CD4-positive, CD25-positive, alpha-beta regulatory T cell (primary cell): Measurements from ENCODE around the gene SPSB2. TPM values are rescaled to one million over a fixed set of nuclear protein-coding genes. Genes with fewer than 3 reads are reported as not detected.

ENCODE experiments used
- ATAC-seq, 2 donors: fragments of 150-1000 bp; cut with Tn5 transposase; one replicate each; pipeline ENCODE4 v1.10.0; 2021; ENCODE audit warnings: low read depth in 2 of 2, moderate number of reproducible peaks in 2 of 2, moderate library complexity in 1 of 2
- DNase-seq, 3 donors: peaks; one replicate each; pipeline versions ENCODE4 v3.0.0 to v3.0.0-alpha.2; 2012 to 2022; ENCODE audit warnings: mixed read lengths in 1 of 3
- H3K27ac ChIP-seq: one replicate; pipeline ENCODE4 v1.7.0; 2013; ENCODE audit warnings: mild to moderate bottlenecking, low read length; ENCODE audit not compliant: insufficient read depth, poor library complexity, severe bottlenecking
- H3K27me3 ChIP-seq: one replicate; pipeline ENCODE4 v1.7.0; 2013; ENCODE audit warnings: low read length; ENCODE audit not compliant: control insufficient read depth, insufficient read depth
- H3K36me3 ChIP-seq: one replicate; pipeline ENCODE4 v1.7.0; 2013; ENCODE audit warnings: mild to moderate bottlenecking, low read length, moderate library complexity; ENCODE audit not compliant: control insufficient read depth, insufficient read depth
- H3K4me1 ChIP-seq: 2 replicates; pipeline ENCODE4 v1.7.0; 2013; ENCODE audit warnings: mild to moderate bottlenecking, low read length; ENCODE audit not compliant: insufficient read depth, control insufficient read depth, poor library complexity, severe bottlenecking
- H3K4me3 ChIP-seq: one replicate; pipeline ENCODE4 v1.7.0; 2013; ENCODE audit warnings: low read depth, mild to moderate bottlenecking, low read length, moderate library complexity
- H3K9me3 ChIP-seq, 2 experiments: 1 replicate in 1 of 2; 2 replicates in 1 of 2; pipeline ENCODE4 v1.7.0; 2013; ENCODE audit warnings: low read length in 2 of 2, mild to moderate bottlenecking in 1 of 2, moderate library complexity in 1 of 2; ENCODE audit not compliant: control insufficient read depth in 2 of 2
- H3K27ac Mint-ChIP-seq, 3 donors: one replicate each; pipeline ENCODE4 v1.8.0; 2020 to 2022; ENCODE audit warnings: mild to moderate bottlenecking in 3 of 3, mixed read lengths in 3 of 3, moderate library complexity in 2 of 3
- H3K27me3 Mint-ChIP-seq: one replicate; pipeline ENCODE4 v1.8.0; 2022; ENCODE audit warnings: mild to moderate bottlenecking, mixed read lengths
- H3K36me3 Mint-ChIP-seq: one replicate; pipeline ENCODE4 v1.8.0; 2020; ENCODE audit warnings: mixed read lengths
- H3K4me1 Mint-ChIP-seq, 4 donors: one replicate each; pipeline ENCODE4 v1.8.0; 2020 to 2022; ENCODE audit warnings: mixed read lengths in 4 of 4, mild to moderate bottlenecking in 1 of 4
- H3K4me3 Mint-ChIP-seq, 4 donors: one replicate each; pipeline ENCODE4 v1.8.0; 2020 to 2022; ENCODE audit warnings: mild to moderate bottlenecking in 4 of 4, mixed read lengths in 4 of 4, moderate library complexity in 3 of 4
- H3K9me3 Mint-ChIP-seq, 7 donors: one replicate each; pipeline ENCODE4 v1.8.0; 2020 to 2022; ENCODE audit warnings: mixed read lengths in 7 of 7, mild to moderate bottlenecking in 3 of 7, moderate library complexity in 2 of 7
- polyA plus RNA-seq, 4 donors: library from polyadenylated mRNA; unstranded; fragments of 300-500 nt; fragmentation: Illumina TruSeq; gene quantifications; one replicate each; pipeline ENCODE4 v1.2.3, GENCODE V29; 2021
- total RNA-seq: library from RNA; stranded (reverse); gene quantifications from one replicate; pipeline ENCODE4 v1.2.3, GENCODE V29; 2022

SPSB2 gene
- total and polyA plus RNA-seq, 5 donors from 2014 or later, result 8.0 to 19.2 (median 12.4) TPM

- Histone ChIP-seq H3K4me1 (no peaks in the 10 kb centered on the region), H3K27me3 (no peaks in the 10 kb centered on the region), H3K36me3 (peaks cover 78% of the 10 kb centered on the region), H3K9me3 (no peaks in the 10 kb centered on the region), H3K27ac (no peak overlapping the region), H3K4me3 (no peak overlapping the region)
- no peak overlapping the region for H3K27ac Mint-ChIP-seq
- peaks cover 0 to 7% (median under 1%) of the 10 kb centered on the region in 4 donors for H3K4me1 Mint-ChIP-seq
- H3K36me3 Mint-ChIP-seq, result peaks cover 31% of the 10 kb centered on the region
- no peaks in the 10 kb centered on the region for H3K27me3 Mint-ChIP-seq
- H3K9me3 Mint-ChIP-seq, result no peaks in the 10 kb centered on the region
- DNase-seq, result no peak
- H3K4me3 Mint-ChIP-seq, result no peak overlapping the region
- ATAC-seq, result no peak
These were observed 13.0 kb downstream of the SPSB2 start for GRCh38 chr12:6860116-6860515.

DNA sequence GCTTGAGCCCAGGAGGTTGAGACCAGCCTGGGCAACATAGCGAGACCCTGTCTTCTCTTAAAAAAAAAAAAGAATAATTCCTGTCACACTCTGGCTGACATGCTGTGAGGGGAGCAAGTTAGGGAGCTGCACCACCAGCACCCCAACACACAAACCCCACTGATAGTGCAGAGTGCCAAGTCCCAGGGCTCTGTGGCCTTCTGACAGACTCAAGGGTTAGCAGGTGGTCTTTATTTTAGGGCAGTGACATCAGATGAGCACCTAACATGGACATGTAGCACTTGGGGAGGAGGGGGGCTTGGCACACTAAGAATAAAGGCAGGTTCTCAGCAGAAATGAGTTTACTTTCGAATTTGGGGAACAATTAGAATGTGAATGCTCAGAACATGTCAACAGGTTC lies 14.3 kb downstream of the SPSB2 start:
- peaks cover 78% of the 10 kb centered on the region for H3K36me3 ChIP-seq
- H3K36me3 Mint-ChIP-seq, result peaks cover 33% of the 10 kb centered on the region
- ATAC-seq, result no peak
- H3K9me3 ChIP-seq, result no peaks in the 10 kb centered on the region
- H3K9me3 Mint-ChIP-seq, result no peaks in the 10 kb centered on the region
- peaks cover 0 to 14% (median 7%) of the 10 kb centered on the region in 4 donors for H3K4me1 Mint-ChIP-seq
- H3K27ac ChIP-seq, result no peak overlapping the region
- H3K4me1 ChIP-seq, result peaks cover 4% of the 10 kb centered on the region
- no peaks in the 10 kb centered on the region for H3K27me3 ChIP-seq
- no peaks in the 10 kb centered on the region for H3K27me3 Mint-ChIP-seq
- no peak overlapping the region for H3K27ac Mint-ChIP-seq
- no peak overlapping the region for H3K4me3 ChIP-seq
- DNase-seq, result no peak
- H3K4me3 Mint-ChIP-seq, result no peak overlapping the region

- H3K4me3 ChIP-seq, result no peak overlapping the region
- peaks cover 19% of the 10 kb centered on the region for H3K36me3 Mint-ChIP-seq
- no peak overlapping the region for H3K4me3 Mint-ChIP-seq
- DNase-seq, result no peak
- peaks cover 44% of the 10 kb centered on the region for H3K36me3 ChIP-seq
- no peaks in the 10 kb centered on the region for H3K9me3 Mint-ChIP-seq
- H3K27ac ChIP-seq, result no peak overlapping the region
- no peaks in the 10 kb centered on the region for H3K9me3 ChIP-seq
- no peak for ATAC-seq
- H3K27me3 Mint-ChIP-seq, result no peaks in the 10 kb centered on the region
- no peaks in the 10 kb centered on the region for H3K27me3 ChIP-seq
- H3K4me1 Mint-ChIP-seq, result peaks cover 0 to 34% (median 17%) of the 10 kb centered on the region in 4 donors
- H3K27ac Mint-ChIP-seq, result peak overlapping the region in 1 of 3 donors; percentile 29
- peaks cover 22% of the 10 kb centered on the region for H3K4me1 ChIP-seq
These were observed 17.8 kb downstream of the SPSB2 start for GRCh38 chr12:6855322-6855721.

- ATAC-seq, result no peak
- Mint-ChIP-seq H3K27ac (peak overlapping the region; percentile 84 to 100 (median 85)), H3K4me1 (peaks cover 0 to 39% (median 17%) of the 10 kb centered on the region in 4 donors), H3K9me3 (no peaks in the 10 kb centered on the region), H3K4me3 (peak overlapping the region in 3 of 4 donors; percentile 16 to 97 (median 18)), H3K36me3 (peaks cover 19% of the 10 kb centered on the region), H3K27me3 (no peaks in the 10 kb centered on the region)
- Histone ChIP-seq H3K4me1 (peaks cover 22% of the 10 kb centered on the region), H3K9me3 (no peaks in the 10 kb centered on the region), H3K4me3 (no peak overlapping the region), H3K27me3 (no peaks in the 10 kb centered on the region), H3K36me3 (peaks cover 35% of the 10 kb centered on the region), H3K27ac (peak overlapping the region; percentile 97)
- no peak for DNase-seq
These were observed 19.1 kb downstream of the SPSB2 start for GRCh38 chr12:6854036-6854435.

DNA sequence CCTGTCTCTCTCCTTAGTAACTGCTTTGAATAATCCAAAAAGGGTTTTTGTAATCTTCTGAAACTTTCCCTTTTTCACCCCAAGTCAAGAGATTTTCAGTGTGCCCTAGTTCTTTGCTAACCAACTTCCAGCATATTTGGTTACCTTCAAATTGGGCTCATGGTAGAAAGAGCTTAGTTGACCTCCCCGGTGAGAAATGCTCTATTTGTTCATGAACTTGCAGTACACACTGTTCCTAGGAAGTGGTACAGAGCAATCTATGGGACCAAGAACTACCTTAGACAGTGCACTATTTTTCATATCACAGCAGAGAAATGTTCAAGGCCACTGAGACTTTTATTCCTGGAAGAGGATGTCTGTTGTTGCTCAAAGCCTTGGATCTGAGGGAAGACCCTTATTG lies 19.5 kb downstream of the SPSB2 start:
- H3K4me3 ChIP-seq, result peak overlapping the region; percentile 85
- no peaks in the 10 kb centered on the region for H3K9me3 Mint-ChIP-seq

GRCh38 chr12:6852651-6853354 lies 20.3 kb downstream of the SPSB2 start:
- Mint-ChIP-seq H3K4me1 (peaks cover 0 to 39% (median 17%) of the 10 kb centered on the region in 4 donors), H3K9me3 (no peaks in the 10 kb centered on the region), H3K36me3 (peaks cover 15% of the 10 kb centered on the region), H3K27ac (peak overlapping the region; percentile 95 to 100 (median 100)), H3K27me3 (no peaks in the 10 kb centered on the region), H3K4me3 (peak overlapping the region; percentile 90 to 99 (median 96))
- Histone ChIP-seq H3K4me1 (peaks cover 22% of the 10 kb centered on the region), H3K36me3 (peaks cover 22% of the 10 kb centered on the region), H3K4me3 (peak overlapping the region; percentile 85), H3K9me3 (no peaks in the 10 kb centered on the region), H3K27ac (peak overlapping the region; percentile 97), H3K27me3 (no peaks in the 10 kb centered on the region)
- DNase-seq, result peak; percentile 49 to 91 (median 56)
- ATAC-seq, result no peak

More for the DNA sequence above, 19.5 kb downstream of the SPSB2 start:
- Mint-ChIP-seq H3K4me3 (peak overlapping the region; percentile 18 to 99 (median 96)), H3K4me1 (peaks cover 0 to 39% (median 17%) of the 10 kb centered on the region in 4 donors), H3K36me3 (peaks cover 19% of the 10 kb centered on the region), H3K27me3 (no peaks in the 10 kb centered on the region), H3K27ac (peak overlapping the region in 2 of 3 donors; percentile 85 to 100)
- ATAC-seq (no peak), DNase-seq (no peak)
- peaks cover 31% of the 10 kb centered on the region for H3K36me3 ChIP-seq
- peaks cover 22% of the 10 kb centered on the region for H3K4me1 ChIP-seq
- H3K27me3 ChIP-seq, result no peaks in the 10 kb centered on the region
- H3K27ac ChIP-seq, result peak overlapping the region; percentile 97
- no peaks in the 10 kb centered on the region for H3K9me3 ChIP-seq

DNA sequence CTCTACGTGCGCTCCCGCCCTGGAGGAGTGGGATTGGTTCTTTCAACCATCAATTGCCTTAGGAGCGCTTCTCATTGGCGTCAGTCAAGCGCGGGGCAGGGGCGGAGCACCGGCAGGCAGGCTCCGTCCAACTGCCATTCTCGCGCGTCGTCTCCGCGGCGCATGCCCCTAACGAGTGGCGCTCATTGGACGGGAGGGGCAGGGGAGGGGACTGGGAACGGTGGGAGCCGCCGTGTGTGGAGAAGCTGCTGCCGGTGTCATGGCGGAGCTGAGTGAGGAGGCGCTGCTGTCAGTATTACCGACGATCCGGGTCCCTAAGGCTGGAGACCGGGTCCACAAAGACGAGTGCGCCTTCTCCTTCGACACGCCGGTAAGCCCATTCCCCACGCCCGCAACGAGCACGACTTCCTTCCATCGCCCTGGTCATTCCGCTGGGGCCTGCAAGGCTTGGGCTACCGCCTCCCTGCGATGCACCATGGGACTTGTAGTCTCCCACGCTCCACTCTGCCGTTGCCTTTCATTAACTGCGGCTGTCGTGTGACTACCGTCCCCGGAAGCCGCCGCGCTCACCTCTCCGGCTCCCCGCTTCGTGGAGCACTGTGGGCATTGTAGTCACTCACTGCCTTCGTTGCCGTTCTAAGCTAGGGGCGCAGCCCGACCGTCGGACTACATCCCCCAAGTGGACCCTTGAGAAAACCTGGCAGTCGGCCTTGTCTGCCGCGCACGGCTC lies 21.0 kb downstream of the SPSB2 start, which contains the start of gene USP5:
TSS of gene USP5 (plus strand) at position 230 of the 730 bp plus-strand sequence. CDS start at position 260, 30 bp downstream.
- Mint-ChIP-seq H3K4me1 (peaks cover 0 to 38% (median 16%) of the 10 kb centered on the region in 4 donors), H3K27me3 (no peaks in the 10 kb centered on the region), H3K9me3 (no peaks in the 10 kb centered on the region), H3K27ac (peak within 1 kb of the TSS; percentile 95 to 100 (median 100)), H3K36me3 (peaks cover 8% of the 10 kb centered on the region), H3K4me3 (peak within 1 kb of the TSS; percentile 90 to 99 (median 96))
- Histone ChIP-seq H3K4me3 (peak within 1 kb of the TSS; percentile 85), H3K4me1 (peaks cover 22% of the 10 kb centered on the region), H3K27ac (peak within 1 kb of the TSS; percentile 97), H3K36me3 (peaks cover 15% of the 10 kb centered on the region), H3K9me3 (no peaks in the 10 kb centered on the region), H3K27me3 (no peaks in the 10 kb centered on the region)
- peak; percentile 98 to 100 (median 100) for DNase-seq
- ATAC-seq, result peak; percentile 82 to 83
